ENCODE measurements around the gene RABL6. TPM values are rescaled to one million over a fixed set of nuclear protein-coding genes. Genes with fewer than 3 reads are reported as not detected.
"Not testable (repeated sequence)": the region's sequence is repeated elsewhere in the genome, so short reads cannot be mapped to it uniquely, and the experiment has no call there.

RABL6 gene
- total and polyA plus RNA-seq, 4 donors: 34.8 to 93.5 (median 67.7) TPM

DNA sequence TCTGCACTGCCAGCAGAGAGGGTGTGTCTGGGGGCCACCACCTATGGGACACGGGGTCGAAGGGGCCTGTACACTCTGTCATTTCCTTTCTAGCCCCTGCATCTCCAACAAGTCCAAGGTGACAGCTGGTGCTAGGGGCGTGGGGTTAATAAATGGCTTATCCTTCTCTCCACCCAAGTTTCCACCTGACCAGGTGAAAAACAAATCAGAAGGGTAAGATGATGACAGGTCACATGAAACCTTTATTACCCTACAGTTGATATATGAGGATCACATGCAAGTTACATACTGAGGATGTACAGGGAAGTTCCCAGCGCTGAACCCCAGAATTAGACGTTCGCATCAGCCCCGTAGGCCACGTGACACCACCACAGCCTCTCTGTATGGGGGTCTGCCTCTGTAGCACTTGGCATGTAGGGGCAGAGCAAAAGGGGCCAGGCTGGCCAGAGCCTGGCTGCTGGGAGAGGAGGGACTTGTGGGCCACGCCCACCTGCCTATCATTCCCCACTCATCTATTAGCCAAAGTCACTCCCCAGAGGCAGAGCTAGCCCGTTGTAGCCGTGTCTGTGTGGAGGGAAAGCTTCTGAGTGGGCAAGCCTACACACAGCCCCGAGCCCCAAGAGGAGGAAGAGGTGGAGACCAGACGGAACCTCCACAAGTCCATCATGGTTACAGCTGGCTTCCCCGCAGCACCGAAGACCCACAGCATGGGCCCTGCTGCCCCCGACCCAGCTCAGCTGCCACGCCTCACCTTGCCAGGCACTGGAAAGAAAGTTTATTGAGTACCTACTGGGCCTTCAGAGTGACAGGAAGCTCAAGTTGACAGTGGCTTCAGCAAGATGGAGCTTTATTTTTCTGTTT lies 14.4 kb upstream of the RABL6 start:
- H3K9me3 ChIP-seq (ENCODE audit: control insufficient read depth, insufficient read depth, low read length): no peaks in the 10 kb centered on the region
- no peak overlapping the region for H3K4me3 ChIP-seq (ENCODE audit: low read depth, low read length)
- H3K27me3 ChIP-seq (ENCODE audit: control insufficient read depth, insufficient read depth, low read length): peaks cover 3% of the 10 kb centered on the region
- peaks cover 26% of the 10 kb centered on the region for H3K36me3 ChIP-seq (ENCODE audit: control insufficient read depth, insufficient read depth, low read length)
- H3K4me1 ChIP-seq (ENCODE audit: control insufficient read depth, insufficient read depth, low read length): peaks cover 48% of the 10 kb centered on the region
- H3K27ac ChIP-seq (ENCODE audit: low read depth, low read length): no peak overlapping the region
- 95% methylated on average over 12 of the region's 17 CpGs for WGBS (ENCODE audit: insufficient coverage)
- no peak for DNase-seq (ENCODE audit: low read depth in 4 of 6, low spot score in 6 of 6)

DNA sequence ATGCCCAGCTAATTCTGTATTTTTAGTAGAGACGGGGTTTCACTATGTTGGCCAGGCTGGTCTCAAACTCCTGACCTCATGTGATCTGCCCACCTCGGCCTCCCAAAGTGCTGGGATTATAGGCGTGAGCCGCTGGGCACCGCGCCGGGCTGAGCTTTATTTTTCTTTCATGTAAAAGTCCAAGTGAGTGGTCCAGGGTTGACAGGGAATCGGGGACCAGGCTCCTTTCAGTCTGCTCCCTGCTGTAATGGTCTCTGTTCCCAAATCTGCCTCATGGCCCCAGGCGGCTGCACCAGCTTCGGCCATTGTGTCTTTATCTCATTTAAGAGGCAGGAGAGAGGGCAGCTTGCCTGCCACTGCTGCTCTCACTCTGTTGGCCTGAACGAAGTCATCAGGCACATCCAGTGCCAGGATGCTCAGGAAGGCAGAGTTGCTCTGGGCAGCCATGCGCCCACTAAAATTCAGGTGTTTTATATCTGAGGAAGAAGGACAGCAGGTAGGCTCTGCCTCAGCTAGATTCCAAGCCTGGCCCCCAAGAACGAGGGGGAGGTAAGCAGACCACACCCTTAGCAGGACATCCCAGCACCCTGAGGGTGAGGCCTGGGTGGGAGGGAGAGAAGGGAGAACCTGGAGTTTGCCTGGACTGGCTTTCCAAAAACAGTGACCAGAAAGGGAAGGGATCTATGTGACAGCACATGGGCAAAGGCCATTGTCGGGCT lies 13.3 kb upstream of the RABL6 start:
- H3K4me1 ChIP-seq (ENCODE audit: control insufficient read depth, insufficient read depth, low read length): peaks cover 59% of the 10 kb centered on the region
- no peak overlapping the region for H3K4me3 ChIP-seq (ENCODE audit: low read depth, low read length)
- DNase-seq (ENCODE audit: low read depth in 4 of 6, low spot score in 6 of 6): no peak
- WGBS (ENCODE audit: insufficient coverage): 96% methylated on average over 11 of the region's 14 CpGs
- H3K36me3 ChIP-seq (ENCODE audit: control insufficient read depth, insufficient read depth, low read length): peaks cover 26% of the 10 kb centered on the region
- H3K27ac ChIP-seq (ENCODE audit: low read depth, low read length): no peak overlapping the region
- peaks cover 11% of the 10 kb centered on the region for H3K27me3 ChIP-seq (ENCODE audit: control insufficient read depth, insufficient read depth, low read length)
- H3K9me3 ChIP-seq (ENCODE audit: control insufficient read depth, insufficient read depth, low read length): no peaks in the 10 kb centered on the region

DNA sequence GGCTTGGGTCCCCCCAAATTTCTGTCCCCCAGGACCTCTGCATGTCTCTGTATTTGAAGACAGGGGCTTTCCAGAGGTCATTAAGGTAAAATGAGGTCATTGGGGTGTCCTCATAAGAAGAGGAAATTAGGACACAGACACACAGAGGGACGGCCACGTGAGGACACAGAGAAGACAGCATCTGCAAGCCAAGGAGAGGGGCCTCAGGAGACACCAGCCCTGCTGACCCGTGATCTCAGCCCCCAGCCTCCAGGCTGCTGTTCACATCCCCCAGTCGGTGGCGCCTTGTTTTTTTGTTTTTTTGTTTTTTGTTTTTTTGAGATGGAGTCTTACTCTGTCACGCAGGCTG lies 12.8 kb upstream of the RABL6 start:
- Histone ChIP-seq H3K27me3 (ENCODE audit: control insufficient read depth, insufficient read depth, low read length) (peaks cover 16% of the 10 kb centered on the region), H3K4me3 (ENCODE audit: low read depth, low read length) (no peak overlapping the region), H3K4me1 (ENCODE audit: control insufficient read depth, insufficient read depth, low read length) (peaks cover 61% of the 10 kb centered on the region), H3K36me3 (ENCODE audit: control insufficient read depth, insufficient read depth, low read length) (peaks cover 26% of the 10 kb centered on the region), H3K9me3 (ENCODE audit: control insufficient read depth, insufficient read depth, low read length) (no peaks in the 10 kb centered on the region), H3K27ac (ENCODE audit: low read depth, low read length) (no peak overlapping the region)
- no peak for DNase-seq (ENCODE audit: low read depth in 4 of 6, low spot score in 6 of 6)
- WGBS (ENCODE audit: insufficient coverage): 73% methylated on average over 3 of the region's 6 CpGs

DNA sequence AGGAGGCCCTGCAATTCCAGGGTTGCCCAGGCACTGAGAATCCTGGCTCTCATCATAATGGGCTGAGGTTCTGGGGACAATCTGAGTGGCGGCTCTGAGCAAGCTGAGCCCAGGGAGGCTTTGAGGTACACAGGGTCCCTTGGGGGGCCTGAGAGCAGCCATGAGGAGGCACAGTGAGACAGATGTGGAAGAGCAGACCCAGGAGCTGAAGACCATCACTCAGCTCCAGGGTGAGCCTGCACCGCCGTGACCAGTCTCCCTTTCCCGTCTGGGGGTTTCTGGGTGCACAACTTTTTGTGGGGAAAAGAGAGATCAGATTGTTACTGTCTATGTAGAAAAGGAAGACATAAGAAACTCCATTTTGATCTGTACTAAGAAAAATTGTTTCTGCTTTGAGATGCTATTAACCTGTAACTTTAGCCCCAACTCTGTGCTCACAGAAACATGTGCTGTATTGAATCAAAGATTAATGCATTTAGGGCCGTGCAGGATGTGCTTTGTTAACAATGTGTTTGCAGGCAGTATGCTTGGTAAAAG lies 11.4 kb upstream of the RABL6 start, which contains the start of gene CCDC183:
CCDC183 (plus strand) TSS at position 101 of the 537 bp plus-strand sequence; CDS start at position 161, 60 bp downstream.
- H3K27me3 ChIP-seq (ENCODE audit: control insufficient read depth, insufficient read depth, low read length): peaks cover 24% of the 10 kb centered on the region
- peak within 1 kb of the TSS; percentile 33 for H3K27ac ChIP-seq (ENCODE audit: low read depth, low read length)
- no peaks in the 10 kb centered on the region for H3K9me3 ChIP-seq (ENCODE audit: control insufficient read depth, insufficient read depth, low read length)
- 42% methylated on average over 4 of the region's 5 CpGs for WGBS (ENCODE audit: insufficient coverage)
- peaks cover 71% of the 10 kb centered on the region for H3K4me1 ChIP-seq (ENCODE audit: control insufficient read depth, insufficient read depth, low read length)
- no peak within 1 kb of the TSS for H3K4me3 ChIP-seq (ENCODE audit: low read depth, low read length)
- peaks cover 26% of the 10 kb centered on the region for H3K36me3 ChIP-seq (ENCODE audit: control insufficient read depth, insufficient read depth, low read length)
- no peak for DNase-seq (ENCODE audit: low read depth in 4 of 6, low spot score in 6 of 6)

DNA sequence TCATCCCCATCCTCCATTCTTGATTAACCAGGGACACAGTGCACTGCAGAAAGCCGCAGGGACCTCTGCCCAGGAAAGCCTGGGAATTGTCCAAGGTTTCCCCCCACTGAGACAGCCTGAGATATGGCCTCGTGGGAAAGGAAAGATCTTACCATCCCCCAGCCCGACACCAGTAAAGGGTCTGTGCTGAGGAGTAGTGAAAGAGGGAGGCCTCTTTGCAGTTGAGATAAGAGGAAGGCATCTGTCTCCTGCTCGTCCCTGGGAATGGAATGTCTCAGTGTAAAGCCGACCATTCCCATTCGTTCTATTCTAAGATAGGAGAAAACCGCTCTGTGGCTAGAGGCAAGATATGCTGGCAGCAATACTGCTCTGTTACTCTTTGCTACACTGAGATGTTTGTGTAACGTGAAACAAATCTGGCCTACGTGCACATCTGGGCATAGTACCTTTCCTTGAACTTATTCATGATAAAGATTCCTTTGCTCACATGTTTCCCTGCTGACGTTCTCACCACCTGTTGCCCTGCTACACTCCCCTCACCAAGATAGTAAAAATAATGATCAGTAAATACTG lies 10.9 kb upstream of the RABL6 start:
- peaks cover 66% of the 10 kb centered on the region for H3K4me1 ChIP-seq (ENCODE audit: control insufficient read depth, insufficient read depth, low read length)
- peaks cover 26% of the 10 kb centered on the region for H3K36me3 ChIP-seq (ENCODE audit: control insufficient read depth, insufficient read depth, low read length)
- not testable (repeated sequence) for H3K9me3 ChIP-seq (ENCODE audit: control insufficient read depth, insufficient read depth, low read length); H3K4me3 ChIP-seq (ENCODE audit: low read depth, low read length); H3K27ac ChIP-seq (ENCODE audit: low read depth, low read length)
- DNase-seq (ENCODE audit: low read depth in 4 of 6, low spot score in 6 of 6): peak in 1 of 6 donors; percentile 60
- peaks cover 27% of the 10 kb centered on the region for H3K27me3 ChIP-seq (ENCODE audit: control insufficient read depth, insufficient read depth, low read length)
- WGBS (ENCODE audit: insufficient coverage): 0% methylated on average over 1 of the region's 10 CpGs

DNA sequence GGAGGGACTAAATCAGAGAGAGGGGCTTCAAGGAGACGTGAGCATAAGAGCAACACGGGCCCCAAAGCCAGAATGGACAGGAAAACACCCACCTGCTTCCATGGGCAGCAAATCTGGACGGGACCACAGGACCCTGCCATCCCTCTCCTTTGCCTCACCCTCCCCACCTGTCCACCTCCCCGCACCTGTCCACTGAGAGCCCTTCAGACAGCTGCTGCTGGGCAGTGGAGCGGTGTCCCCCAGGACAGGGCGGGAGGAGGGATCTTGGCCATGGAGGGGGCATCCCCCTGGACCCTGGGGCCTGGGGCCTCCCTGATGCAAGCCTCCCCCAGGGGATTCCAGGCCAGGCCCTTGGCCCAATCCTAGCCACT lies 9.1 kb upstream of the RABL6 start:
- Histone ChIP-seq H3K4me3 (ENCODE audit: low read depth, low read length) (no peak overlapping the region), H3K27me3 (ENCODE audit: control insufficient read depth, insufficient read depth, low read length) (peaks cover 32% of the 10 kb centered on the region), H3K27ac (ENCODE audit: low read depth, low read length) (no peak overlapping the region), H3K9me3 (ENCODE audit: control insufficient read depth, insufficient read depth, low read length) (no peaks in the 10 kb centered on the region), H3K4me1 (ENCODE audit: control insufficient read depth, insufficient read depth, low read length) (peaks cover 51% of the 10 kb centered on the region), H3K36me3 (ENCODE audit: control insufficient read depth, insufficient read depth, low read length) (peaks cover 20% of the 10 kb centered on the region)
- WGBS (ENCODE audit: insufficient coverage): 96% methylated on average over 6 of the region's 6 CpGs
- no peak for DNase-seq (ENCODE audit: low read depth in 4 of 6, low spot score in 6 of 6)

DNA sequence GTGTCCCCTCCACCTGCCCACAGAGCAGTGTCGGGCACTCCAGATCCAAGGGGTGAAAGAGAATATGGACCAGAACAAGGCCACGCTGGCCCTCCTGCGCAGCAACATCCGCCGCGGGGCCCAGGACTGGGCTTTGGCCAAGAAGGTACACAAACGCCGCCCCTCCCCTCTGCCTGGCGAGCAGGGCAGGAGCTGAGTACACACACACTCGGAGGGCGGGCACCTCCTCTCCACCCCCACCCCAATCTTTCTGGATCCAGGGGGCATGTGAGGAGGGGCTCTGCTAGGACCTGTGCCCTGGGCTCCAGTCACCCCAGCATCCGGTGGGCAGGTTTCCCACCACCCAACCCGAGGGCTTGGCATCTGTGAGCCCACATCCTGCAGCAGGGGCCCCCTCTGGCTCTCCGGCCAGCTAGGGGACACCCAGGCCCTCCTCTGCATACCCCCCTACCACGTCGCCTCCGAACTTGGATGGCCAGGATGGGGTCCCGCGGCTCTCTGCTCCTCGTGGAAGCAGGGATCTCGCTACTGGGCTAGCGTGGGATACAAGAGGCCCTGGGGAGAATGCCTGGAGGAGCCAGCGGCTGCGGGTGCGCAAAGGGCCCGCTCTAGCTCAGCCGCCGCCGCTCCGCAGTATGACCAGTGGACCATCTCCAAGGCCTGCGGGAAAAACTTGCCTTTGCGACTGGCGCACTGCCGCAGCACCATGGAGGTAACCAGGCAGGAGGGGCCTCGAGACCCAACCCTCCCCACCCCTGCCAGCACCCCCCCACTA lies 8.5 kb upstream of the RABL6 start:
- 34% methylated on average over 30 of the region's 35 CpGs for WGBS (ENCODE audit: insufficient coverage)
- peaks cover 50% of the 10 kb centered on the region for H3K4me1 ChIP-seq (ENCODE audit: control insufficient read depth, insufficient read depth, low read length)
- peak overlapping the region; percentile 43 for H3K4me3 ChIP-seq (ENCODE audit: low read depth, low read length)

DNA sequence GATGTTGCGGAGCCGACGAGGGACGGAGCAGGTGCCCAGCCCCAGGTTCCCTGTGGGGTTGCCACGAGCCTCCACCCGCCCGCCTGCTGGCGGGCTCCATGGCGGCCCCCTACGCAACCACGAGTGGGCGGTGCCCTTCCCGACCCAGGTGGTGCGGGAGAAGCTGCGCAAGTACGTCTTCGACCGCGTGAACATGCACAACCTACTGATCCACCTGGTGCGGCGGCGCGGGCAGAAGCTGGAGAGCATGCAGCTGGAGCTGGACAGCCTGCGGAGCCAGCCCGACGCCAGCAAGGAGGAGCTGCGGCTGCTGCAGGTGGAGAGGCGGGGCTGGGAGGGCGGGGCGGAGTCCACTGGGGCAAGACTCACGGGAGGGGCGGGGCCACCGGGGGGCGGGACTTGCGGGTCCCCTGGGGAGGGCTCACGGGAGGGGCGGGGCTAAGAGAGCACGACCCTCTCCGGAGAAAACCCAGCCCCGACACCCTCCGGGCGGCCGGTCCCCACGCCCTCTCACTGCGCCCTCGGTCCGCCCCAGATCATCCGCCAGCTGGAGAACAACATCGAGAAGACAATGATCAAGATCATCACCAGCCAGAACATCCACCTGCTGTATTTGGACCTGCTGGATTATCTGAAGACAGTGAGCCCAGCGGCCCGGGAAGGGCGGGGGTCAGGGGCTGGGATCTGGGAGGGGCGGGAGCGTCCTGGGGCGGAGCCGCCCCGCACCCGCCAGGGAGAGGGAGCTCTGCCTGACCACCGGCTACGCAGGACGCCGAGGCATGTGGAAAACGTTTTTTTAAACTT lies 7.7 kb upstream of the RABL6 start:
- under 1% methylated on average over 57 of the region's 63 CpGs for WGBS (ENCODE audit: insufficient coverage)
- Histone ChIP-seq H3K27me3 (ENCODE audit: control insufficient read depth, insufficient read depth, low read length) (peaks cover 32% of the 10 kb centered on the region), H3K4me3 (ENCODE audit: low read depth, low read length) (peak overlapping the region; percentile 43)

More for the DNA sequence above, 8.5 kb upstream of the RABL6 start:
- Histone ChIP-seq H3K27ac (ENCODE audit: low read depth, low read length) (no peak overlapping the region), H3K36me3 (ENCODE audit: control insufficient read depth, insufficient read depth, low read length) (peaks cover 20% of the 10 kb centered on the region), H3K9me3 (ENCODE audit: control insufficient read depth, insufficient read depth, low read length) (no peaks in the 10 kb centered on the region), H3K27me3 (ENCODE audit: control insufficient read depth, insufficient read depth, low read length) (peaks cover 32% of the 10 kb centered on the region)
- DNase-seq (ENCODE audit: low read depth in 4 of 6, low spot score in 6 of 6): no peak

More for the DNA sequence above, 7.7 kb upstream of the RABL6 start:
- Histone ChIP-seq H3K9me3 (ENCODE audit: control insufficient read depth, insufficient read depth, low read length) (no peaks in the 10 kb centered on the region), H3K27ac (ENCODE audit: low read depth, low read length) (no peak overlapping the region), H3K4me1 (ENCODE audit: control insufficient read depth, insufficient read depth, low read length) (peaks cover 50% of the 10 kb centered on the region), H3K36me3 (ENCODE audit: control insufficient read depth, insufficient read depth, low read length) (peaks cover 23% of the 10 kb centered on the region)
- DNase-seq (ENCODE audit: low read depth in 4 of 6, low spot score in 6 of 6): peak in 2 of 6 donors; percentile 88 to 92
